ENCODE results near the gene RASA1.

DNA sequence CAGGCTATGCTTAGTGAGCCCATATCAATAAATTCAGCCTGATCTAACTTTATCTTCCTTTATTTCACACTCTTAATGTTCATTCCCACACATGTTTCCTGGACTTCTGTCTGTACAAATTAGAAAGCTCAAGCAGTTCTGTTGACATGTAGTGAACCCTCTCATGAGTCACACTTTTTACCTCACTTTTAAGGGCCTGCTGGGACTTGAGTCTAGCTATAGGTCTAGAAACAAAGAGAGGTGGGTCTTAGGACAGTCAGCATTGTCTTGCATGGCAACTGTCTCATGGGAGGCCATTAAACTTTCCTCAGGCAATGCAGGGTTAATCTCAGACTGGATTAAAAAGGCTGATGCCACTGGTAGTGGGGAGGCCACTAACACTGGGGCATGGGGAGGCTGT lies 153.6 kb downstream of the RASA1 start:
- TF ChIP-seq, protein P1, sequence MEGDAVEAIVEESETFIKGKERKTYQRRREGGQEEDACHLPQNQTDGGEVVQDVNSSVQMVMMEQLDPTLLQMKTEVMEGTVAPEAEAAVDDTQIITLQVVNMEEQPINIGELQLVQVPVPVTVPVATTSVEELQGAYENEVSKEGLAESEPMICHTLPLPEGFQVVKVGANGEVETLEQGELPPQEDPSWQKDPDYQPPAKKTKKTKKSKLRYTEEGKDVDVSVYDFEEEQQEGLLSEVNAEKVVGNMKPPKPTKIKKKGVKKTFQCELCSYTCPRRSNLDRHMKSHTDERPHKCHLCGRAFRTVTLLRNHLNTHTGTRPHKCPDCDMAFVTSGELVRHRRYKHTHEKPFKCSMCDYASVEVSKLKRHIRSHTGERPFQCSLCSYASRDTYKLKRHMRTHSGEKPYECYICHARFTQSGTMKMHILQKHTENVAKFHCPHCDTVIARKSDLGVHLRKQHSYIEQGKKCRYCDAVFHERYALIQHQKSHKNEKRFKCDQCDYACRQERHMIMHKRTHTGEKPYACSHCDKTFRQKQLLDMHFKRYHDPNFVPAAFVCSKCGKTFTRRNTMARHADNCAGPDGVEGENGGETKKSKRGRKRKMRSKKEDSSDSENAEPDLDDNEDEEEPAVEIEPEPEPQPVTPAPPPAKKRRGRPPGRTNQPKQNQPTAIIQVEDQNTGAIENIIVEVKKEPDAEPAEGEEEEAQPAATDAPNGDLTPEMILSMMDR (IDR thresholded peaks at IDR 0.05 in 4 of 5, conservative IDR thresholded peaks at IDR 0.05 in 1 of 5): no peak
- no peak for TF ChIP-seq POLR2A (IDR thresholded peaks at IDR 0.05)

Data from gastrocnemius medialis (tissue), 4 donors.